VCaP (cell line): ENCODE measurements around the gene ARHGAP18.

ENCODE experiments used
- H3K27ac ChIP-seq: fragments of 450-650 bp; 2 replicates; pipeline ENCODE4 v1.5.1; 2017
- TF ChIP-seq, protein P1 (sequence below): fragments of 450-650 bp; conservative IDR thresholded peaks from 2 replicates; pipeline ENCODE4 v1.5.1; 2017; ENCODE audit warnings: mild to moderate bottlenecking, moderate library complexity

ARHGAP18 gene

DNA sequence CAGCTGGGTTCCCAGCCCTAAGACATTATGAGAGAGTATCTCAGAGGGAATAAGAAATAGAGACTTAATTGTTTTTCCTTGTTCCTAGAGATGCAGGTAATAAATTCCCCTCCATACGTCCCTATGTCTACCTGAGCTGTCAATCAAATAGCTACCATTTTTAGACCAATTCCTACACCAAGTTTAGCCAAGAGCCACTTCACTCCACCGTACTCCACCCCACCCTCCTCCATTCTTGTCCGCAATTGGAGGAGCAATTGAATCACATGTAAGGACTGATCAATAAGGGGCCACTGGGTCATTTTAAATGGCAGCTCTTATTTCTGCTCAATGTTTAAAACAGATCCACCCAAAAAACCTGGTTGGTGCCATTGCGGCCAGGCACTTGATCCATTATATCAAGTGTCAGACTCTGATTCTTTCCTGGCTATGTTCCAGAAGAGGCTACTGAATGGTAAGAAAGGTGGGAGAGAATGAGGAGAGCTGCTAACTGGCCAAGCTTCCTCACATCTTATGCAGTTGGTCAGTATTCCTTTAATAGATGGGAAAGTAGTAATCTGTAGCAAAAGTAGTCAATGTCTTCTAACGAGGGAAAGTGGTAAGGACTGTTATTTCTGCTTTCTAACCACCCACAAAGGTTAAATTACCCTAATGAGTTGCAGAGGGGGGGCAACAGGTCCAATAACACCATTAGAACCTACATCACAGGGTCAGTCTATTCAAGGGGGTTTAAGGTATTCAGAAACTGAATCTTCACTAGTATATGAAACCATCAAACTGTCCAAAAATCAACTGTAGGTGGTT lies 34.1 kb downstream of the ARHGAP18 start:
- no peak overlapping the region for H3K27ac ChIP-seq
- TF ChIP-seq, protein P1, sequence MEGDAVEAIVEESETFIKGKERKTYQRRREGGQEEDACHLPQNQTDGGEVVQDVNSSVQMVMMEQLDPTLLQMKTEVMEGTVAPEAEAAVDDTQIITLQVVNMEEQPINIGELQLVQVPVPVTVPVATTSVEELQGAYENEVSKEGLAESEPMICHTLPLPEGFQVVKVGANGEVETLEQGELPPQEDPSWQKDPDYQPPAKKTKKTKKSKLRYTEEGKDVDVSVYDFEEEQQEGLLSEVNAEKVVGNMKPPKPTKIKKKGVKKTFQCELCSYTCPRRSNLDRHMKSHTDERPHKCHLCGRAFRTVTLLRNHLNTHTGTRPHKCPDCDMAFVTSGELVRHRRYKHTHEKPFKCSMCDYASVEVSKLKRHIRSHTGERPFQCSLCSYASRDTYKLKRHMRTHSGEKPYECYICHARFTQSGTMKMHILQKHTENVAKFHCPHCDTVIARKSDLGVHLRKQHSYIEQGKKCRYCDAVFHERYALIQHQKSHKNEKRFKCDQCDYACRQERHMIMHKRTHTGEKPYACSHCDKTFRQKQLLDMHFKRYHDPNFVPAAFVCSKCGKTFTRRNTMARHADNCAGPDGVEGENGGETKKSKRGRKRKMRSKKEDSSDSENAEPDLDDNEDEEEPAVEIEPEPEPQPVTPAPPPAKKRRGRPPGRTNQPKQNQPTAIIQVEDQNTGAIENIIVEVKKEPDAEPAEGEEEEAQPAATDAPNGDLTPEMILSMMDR: no peak

DNA sequence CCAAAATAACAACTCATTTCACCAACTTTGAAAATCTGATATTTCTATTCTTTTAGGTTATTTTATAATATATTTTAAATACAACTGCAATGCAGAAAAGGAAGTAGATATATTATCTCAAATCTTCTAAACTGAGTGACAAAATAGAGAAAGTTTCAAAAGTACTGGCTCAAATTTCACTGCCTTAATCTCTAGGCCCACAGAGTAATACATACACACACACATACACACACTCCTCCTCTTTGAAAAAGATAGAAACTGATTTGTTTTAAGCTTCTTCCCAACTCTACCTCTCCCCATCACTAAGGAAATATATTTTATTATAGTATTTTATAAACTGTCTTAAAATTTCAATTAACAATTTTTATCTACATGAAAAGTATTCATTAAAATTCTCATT lies 36.2 kb downstream of the ARHGAP18 start:
- TF ChIP-seq, protein P1: no peak
- H3K27ac ChIP-seq: no peak overlapping the region

DNA sequence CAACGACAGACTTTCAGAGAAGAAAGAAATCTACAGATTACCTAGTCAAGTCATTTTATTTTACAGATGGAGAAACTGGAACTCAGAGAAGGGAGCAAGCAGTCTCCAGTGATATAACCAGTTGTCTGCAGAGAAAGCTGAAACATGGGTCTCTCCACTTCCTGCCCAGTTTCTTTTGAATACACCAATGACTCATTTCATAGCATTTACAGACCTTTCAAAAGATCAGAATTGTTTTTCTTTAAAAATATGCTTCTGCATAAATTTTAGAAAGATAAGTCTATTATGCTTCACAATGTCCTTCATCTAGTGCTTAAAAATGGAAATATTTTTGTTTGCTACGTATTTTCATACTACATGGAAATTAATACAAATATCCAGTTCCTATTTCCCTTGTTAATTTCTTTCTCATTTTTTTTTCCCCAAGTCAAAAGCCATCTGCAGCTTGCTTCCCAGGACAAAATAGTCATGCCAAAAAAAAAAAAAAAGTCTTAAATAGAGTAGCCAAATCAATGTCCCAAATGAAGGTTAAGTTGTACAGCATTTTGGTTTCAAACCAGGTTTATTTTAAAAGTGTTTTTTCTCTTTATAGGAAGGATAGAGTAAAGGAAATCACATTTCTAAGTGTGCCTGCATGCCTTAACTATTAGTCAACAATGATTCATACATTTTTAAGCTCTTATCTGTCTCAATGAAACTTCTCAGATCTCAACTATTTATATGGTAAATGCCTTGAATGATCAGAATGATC lies 36.9 kb downstream of the ARHGAP18 start:
- TF ChIP-seq, protein P1: no peak
- H3K27ac ChIP-seq: no peak overlapping the region

DNA sequence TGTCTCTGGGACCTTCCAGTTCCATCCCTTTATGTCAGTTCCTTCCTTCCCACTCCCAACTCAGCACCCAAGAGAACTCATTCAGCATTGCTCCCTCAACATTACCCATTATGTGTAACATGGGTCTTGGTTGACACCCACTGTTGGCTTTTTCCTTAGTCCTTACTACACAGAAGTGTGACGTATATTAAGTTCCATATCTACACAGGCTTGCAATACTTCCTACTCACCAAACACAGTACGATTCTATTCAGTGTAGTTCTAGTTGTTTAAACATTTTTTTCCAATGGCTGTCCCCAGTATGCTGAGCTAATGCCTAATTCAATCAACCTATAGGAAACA lies 37.7 kb downstream of the ARHGAP18 start:
- H3K27ac ChIP-seq: no peak overlapping the region

DNA sequence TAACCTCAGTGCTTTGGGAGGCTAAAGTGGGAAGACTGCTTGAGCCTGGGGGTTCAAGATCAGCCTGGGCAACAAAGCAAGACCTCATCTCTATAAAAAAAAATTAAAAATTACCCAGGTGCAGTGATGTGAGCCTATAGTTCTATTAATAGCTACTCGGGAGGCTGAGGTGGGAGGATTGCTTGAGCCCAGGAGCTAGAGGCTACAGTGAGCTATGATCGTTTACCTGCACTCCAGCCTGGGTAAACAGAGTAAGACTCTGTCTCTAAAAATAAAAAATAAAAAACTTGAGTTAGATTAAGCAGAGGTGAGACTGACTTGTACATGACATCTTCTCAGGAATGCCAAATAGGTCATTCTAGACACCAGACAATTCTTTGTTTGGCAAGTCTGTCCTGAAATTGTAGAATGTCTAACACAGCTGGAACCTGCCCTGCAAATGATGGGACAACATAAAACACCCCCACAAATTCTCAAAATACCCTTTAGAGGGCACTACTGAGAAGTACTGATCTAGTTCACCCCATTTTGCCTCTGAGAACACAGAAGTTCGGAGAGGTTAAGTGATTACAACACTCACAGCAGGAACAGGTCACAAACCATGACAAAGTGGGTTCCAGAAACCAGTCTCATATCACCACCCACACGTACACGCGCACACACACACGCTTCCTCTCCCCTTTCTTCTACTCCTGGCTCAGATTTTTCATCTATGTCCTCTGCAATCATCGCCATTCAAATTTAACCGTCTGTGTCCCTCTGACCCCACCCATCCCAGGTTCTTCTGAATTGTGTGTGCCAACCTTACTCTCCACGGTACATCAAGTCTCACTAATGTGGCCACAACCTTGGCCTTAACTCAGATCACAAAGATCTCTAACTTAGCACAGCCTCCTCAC lies 38.3 kb downstream of the ARHGAP18 start:
- TF ChIP-seq, protein P1: no peak
- no peak overlapping the region for H3K27ac ChIP-seq

More for the DNA sequence above, 37.7 kb downstream of the ARHGAP18 start:
- TF ChIP-seq, protein P1: no peak

DNA sequence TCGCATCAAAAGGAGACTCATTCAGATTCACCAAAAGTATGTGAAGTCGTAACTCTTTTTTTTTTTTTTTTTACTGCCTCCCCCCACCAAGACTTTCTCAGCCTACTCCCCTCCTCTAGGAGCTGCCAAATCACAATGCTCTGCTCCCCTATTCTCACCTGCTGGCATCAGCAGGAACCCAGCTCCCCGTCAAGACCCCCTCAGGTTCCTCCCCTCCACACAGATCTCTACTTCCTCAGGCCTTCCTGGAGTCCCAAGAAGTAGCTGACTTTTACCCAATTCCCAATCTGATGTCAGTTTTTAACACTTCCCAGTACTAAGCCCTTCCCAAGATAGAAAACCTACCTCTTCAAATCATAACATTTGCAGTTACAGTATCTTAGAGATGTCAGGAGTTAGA lies 39.3 kb downstream of the ARHGAP18 start:
- TF ChIP-seq, protein P1: no peak
- H3K27ac ChIP-seq: no peak overlapping the region

DNA sequence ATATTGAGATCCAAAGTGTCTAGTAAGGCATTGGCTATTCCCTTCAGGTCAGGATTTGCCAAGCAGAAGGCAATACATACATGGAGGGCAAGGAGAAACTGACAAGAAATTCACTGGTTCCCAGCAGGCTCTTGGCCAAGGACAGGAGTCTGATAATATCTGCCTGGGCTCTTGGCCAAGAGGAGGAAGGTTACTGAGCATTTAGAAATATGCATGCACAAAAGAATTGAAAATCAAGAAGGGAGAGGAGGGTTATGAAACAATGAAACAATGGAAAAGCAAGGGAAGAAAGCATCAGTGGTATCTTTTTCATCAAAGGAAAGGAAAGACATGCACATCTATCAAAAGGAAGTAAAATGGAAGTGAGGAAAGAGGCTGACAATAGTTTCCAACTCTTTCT lies 42.4 kb downstream of the ARHGAP18 start:
- TF ChIP-seq, protein P1: no peak
- H3K27ac ChIP-seq: peak overlapping the region; percentile 55
